Loucy (cell line): ENCODE results near the gene PRLHR.

Source experiments
- H2AFZ ChIP-seq: fragments of 200-600 bp; sonication (generic); 2 replicates; pipeline ENCODE4 v1.6.0; 2016; ENCODE audit warnings: antibody characterized with exemption, mild to moderate bottlenecking, low read length, moderate library complexity
- H3F3A ChIP-seq: fragments of 200-600 bp; 2 replicates; pipeline ENCODE4 v1.6.0; 2016; ENCODE audit warnings: antibody characterized with exemption, low read depth, mild to moderate bottlenecking
- H3K27me3 ChIP-seq: fragments of 200-600 bp; sonication (generic); 2 replicates; pipeline ENCODE4 v1.6.1; 2014; ENCODE audit warnings: low read length, mild to moderate bottlenecking; ENCODE audit not compliant: insufficient read depth, poor library complexity, severe bottlenecking
- H3K36me3 ChIP-seq: fragments of 200-600 bp; sonication (generic); 2 replicates; pipeline ENCODE4 v1.6.1; 2016; ENCODE audit warnings: low read length; ENCODE audit not compliant: insufficient read depth
- H3K4me1 ChIP-seq: fragments of 200-600 bp; sonication (generic); 2 replicates; pipeline ENCODE4 v1.5.1; 2014; ENCODE audit warnings: low read length, mild to moderate bottlenecking; ENCODE audit not compliant: insufficient read depth, poor library complexity, severe bottlenecking
- H3K4me2 ChIP-seq: fragments of 200-600 bp; sonication (generic); 2 replicates; pipeline ENCODE4 v1.6.0; 2014; ENCODE audit warnings: antibody characterized with exemption, low read length, low read depth, mild to moderate bottlenecking; ENCODE audit not compliant: poor library complexity, severe bottlenecking
- H3K4me3 ChIP-seq: fragments of 200-600 bp; sonication (generic); 2 replicates; pipeline ENCODE4 v1.5.1; 2014; ENCODE audit warnings: low read length, mild to moderate bottlenecking, mixed read lengths; ENCODE audit not compliant: poor library complexity, severe bottlenecking
- H3K79me2 ChIP-seq: fragments of 200-600 bp; sonication (generic); 2 replicates; pipeline ENCODE4 v1.6.1; 2014; ENCODE audit warnings: low read length; ENCODE audit not compliant: insufficient read depth
- H3K9ac ChIP-seq: fragments of 200-600 bp; sonication (generic); 2 replicates; pipeline ENCODE4 v1.6.0; 2014; ENCODE audit warnings: mild to moderate bottlenecking, low read depth, low read length, moderate library complexity; ENCODE audit not compliant: poor library complexity, severe bottlenecking
- H3K9me2 ChIP-seq: fragments of 200-600 bp; sonication (generic); replicated peaks from 2 replicates; pipeline ENCODE4 v1.6.1; 2016; ENCODE audit warnings: low read depth, low read length, mixed read lengths
- H3K9me3 ChIP-seq: fragments of 200-600 bp; sonication (generic); 2 replicates; pipeline ENCODE4 v1.6.1; 2014; ENCODE audit warnings: mild to moderate bottlenecking, antibody characterized with exemption, low read length, low read depth; ENCODE audit not compliant: insufficient read depth
- H4K20me1 ChIP-seq: fragments of 200-600 bp; sonication (generic); 2 replicates; pipeline ENCODE4 v1.6.0; 2014; ENCODE audit warnings: antibody characterized with exemption, low read length, mild to moderate bottlenecking; ENCODE audit not compliant: insufficient read depth, poor library complexity, severe bottlenecking
- EZH2phosphoT487 ChIP-seq: fragments of 200-600 bp; IDR thresholded peaks from 2 replicates; pipeline ENCODE4 v1.6.1; 2018; ENCODE audit warnings: antibody characterized with exemption, mild to moderate bottlenecking, moderate library complexity, borderline replicate concordance
- TF ChIP-seq, protein P1 (sequence below): fragments of 200-600 bp; sonication (generic); conservative IDR thresholded peaks from 2 replicates; pipeline ENCODE4 v1.5.1; 2014; ENCODE audit warnings: mild to moderate bottlenecking, antibody characterized with exemption, low read length

The PRLHR gene

DNA sequence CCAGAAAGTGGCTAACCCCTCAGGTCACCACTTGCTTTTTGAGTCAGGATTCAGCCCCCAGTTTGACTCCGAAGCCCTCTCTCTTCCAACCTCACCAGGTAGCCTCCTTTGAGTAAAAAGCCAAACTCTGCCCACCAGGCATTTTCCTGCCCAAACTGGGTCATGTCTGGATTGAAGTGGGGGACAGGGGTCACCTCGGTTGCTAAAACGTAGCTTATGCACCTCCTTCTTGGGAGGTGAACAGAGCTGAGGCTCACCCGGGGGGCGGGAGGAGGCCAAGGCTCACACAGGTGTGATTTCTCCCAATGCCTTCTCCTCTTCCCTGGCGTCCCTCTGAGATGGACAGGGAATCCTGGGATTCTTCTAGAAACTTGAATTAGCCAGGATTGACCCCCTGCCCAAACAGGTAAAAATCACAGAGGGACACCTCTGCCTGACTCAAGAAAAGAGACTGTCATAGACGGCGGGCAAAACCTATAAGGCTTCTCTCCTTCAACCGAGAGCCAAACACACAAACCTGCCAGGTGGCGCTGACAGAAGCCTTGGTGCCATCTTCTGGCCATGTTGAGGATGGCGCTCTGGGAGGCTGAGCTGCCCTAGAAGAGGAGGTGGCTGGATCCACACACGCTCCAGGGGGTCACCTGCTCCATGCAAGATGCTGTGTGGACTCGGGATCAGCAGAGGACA, 51.6 kb downstream of the PRLHR start:
- Histone ChIP-seq H3K36me3 (no peaks in the 10 kb centered on the region), H4K20me1 (no peaks in the 10 kb centered on the region), H3K27me3 (no peaks in the 10 kb centered on the region), H3K4me3 (no peak overlapping the region), H3K9me2 (no peaks in the 10 kb centered on the region), H3K9ac (no peak overlapping the region), H3K79me2 (no peaks in the 10 kb centered on the region), H3K4me2 (no peak overlapping the region), H3K9me3 (no peaks in the 10 kb centered on the region), H3K4me1 (no peaks in the 10 kb centered on the region), H2AFZ (no peak overlapping the region; the same call in 1 of the 2 replicates), H3F3A (no peaks in the 10 kb centered on the region)
- TF ChIP-seq, protein P1, sequence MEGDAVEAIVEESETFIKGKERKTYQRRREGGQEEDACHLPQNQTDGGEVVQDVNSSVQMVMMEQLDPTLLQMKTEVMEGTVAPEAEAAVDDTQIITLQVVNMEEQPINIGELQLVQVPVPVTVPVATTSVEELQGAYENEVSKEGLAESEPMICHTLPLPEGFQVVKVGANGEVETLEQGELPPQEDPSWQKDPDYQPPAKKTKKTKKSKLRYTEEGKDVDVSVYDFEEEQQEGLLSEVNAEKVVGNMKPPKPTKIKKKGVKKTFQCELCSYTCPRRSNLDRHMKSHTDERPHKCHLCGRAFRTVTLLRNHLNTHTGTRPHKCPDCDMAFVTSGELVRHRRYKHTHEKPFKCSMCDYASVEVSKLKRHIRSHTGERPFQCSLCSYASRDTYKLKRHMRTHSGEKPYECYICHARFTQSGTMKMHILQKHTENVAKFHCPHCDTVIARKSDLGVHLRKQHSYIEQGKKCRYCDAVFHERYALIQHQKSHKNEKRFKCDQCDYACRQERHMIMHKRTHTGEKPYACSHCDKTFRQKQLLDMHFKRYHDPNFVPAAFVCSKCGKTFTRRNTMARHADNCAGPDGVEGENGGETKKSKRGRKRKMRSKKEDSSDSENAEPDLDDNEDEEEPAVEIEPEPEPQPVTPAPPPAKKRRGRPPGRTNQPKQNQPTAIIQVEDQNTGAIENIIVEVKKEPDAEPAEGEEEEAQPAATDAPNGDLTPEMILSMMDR = peak; percentile 81
- TF ChIP-seq EZH2phosphoT487 = no peak

DNA sequence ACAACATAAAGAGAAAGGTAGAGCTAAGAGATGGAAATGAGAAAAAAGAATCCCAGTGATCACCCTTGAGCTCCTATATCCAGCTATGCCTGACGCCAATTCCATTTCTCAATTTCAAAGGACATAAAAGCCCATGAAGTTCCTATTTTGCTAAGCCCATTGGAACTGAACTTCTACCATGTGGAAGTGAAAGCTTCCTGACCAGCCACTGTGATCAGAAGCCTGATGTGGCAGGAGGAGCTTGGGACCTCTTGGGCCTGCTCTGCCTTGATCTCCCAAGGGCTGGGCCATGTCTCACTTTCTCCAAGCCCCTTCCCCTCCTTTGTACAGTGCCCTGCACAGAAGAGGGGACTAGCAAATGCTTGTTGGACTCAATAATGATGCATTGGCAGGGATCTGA, 52.7 kb downstream of the PRLHR start:
- no peak overlapping the region for H3K4me2 ChIP-seq
- no peaks in the 10 kb centered on the region for H3K9me3 ChIP-seq
- H3K36me3 ChIP-seq = no peaks in the 10 kb centered on the region
- no peak overlapping the region for H3K9ac ChIP-seq
- no peaks in the 10 kb centered on the region for H3K79me2 ChIP-seq
- no peaks in the 10 kb centered on the region for H3K9me2 ChIP-seq
- H3K4me3 ChIP-seq = no peak overlapping the region
- TF ChIP-seq, protein P1 = no peak
- no peak for TF ChIP-seq EZH2phosphoT487
- no peaks in the 10 kb centered on the region for H3K27me3 ChIP-seq
- H3F3A ChIP-seq = no peaks in the 10 kb centered on the region
- no peak overlapping the region for H2AFZ ChIP-seq
- H3K4me1 ChIP-seq = no peaks in the 10 kb centered on the region
- no peaks in the 10 kb centered on the region for H4K20me1 ChIP-seq

DNA sequence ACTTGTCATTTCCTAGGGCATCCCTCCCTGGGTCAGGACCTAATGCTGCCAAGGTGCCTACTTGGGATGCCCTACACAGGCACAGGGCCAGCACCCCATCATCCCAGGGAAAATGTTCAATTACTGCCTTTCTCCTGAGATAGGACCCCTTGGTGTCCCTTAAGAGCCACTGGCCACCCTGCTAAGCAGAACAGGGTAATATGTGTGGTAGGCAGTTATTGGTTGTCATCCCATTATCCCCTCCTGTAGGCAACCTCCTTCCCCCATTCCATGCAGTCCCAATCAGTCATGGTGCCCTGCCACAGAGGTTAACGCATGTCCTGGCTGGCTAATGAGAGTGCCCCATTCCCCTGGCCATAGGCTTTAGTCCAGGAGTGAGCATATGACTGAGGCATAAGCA, 53.2 kb downstream of the PRLHR start:
- no peak overlapping the region for H3K4me2 ChIP-seq
- H3K27me3 ChIP-seq = no peaks in the 10 kb centered on the region
- H3K4me3 ChIP-seq = no peak overlapping the region
- H3K79me2 ChIP-seq = no peaks in the 10 kb centered on the region
- TF ChIP-seq, protein P1 = no peak
- TF ChIP-seq EZH2phosphoT487 = no peak
- no peaks in the 10 kb centered on the region for H3K9me2 ChIP-seq
- no peak overlapping the region for H2AFZ ChIP-seq
- H3K9me3 ChIP-seq = no peaks in the 10 kb centered on the region
- H3K9ac ChIP-seq = no peak overlapping the region
- H3K36me3 ChIP-seq = no peaks in the 10 kb centered on the region
- H3F3A ChIP-seq = no peaks in the 10 kb centered on the region
- no peaks in the 10 kb centered on the region for H4K20me1 ChIP-seq
- no peaks in the 10 kb centered on the region for H3K4me1 ChIP-seq
